ENCODE results near the gene KCND3.

- TF ChIP-seq, protein P1, sequence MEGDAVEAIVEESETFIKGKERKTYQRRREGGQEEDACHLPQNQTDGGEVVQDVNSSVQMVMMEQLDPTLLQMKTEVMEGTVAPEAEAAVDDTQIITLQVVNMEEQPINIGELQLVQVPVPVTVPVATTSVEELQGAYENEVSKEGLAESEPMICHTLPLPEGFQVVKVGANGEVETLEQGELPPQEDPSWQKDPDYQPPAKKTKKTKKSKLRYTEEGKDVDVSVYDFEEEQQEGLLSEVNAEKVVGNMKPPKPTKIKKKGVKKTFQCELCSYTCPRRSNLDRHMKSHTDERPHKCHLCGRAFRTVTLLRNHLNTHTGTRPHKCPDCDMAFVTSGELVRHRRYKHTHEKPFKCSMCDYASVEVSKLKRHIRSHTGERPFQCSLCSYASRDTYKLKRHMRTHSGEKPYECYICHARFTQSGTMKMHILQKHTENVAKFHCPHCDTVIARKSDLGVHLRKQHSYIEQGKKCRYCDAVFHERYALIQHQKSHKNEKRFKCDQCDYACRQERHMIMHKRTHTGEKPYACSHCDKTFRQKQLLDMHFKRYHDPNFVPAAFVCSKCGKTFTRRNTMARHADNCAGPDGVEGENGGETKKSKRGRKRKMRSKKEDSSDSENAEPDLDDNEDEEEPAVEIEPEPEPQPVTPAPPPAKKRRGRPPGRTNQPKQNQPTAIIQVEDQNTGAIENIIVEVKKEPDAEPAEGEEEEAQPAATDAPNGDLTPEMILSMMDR (IDR thresholded peaks at IDR 0.05; ENCODE audit: low read depth, low read length, poor library complexity, severe bottlenecking): no peak
- no peak for TF ChIP-seq EZH2phosphoT487 (IDR thresholded peaks at IDR 0.05; ENCODE audit: borderline replicate concordance, low read length)
Observed at GRCh38 chr1:111978695-111979094, 10.8 kb downstream of the KCND3 start.
